NCI-H526 (cell line): Measurements from ENCODE around the gene KIAA0753.

Experiments used
- DNase-seq, 2 experiments: peaks; one replicate each; lab custom pipeline; 2025; lab: John Stamatoyannopoulos, UW

KIAA0753 gene

DNA sequence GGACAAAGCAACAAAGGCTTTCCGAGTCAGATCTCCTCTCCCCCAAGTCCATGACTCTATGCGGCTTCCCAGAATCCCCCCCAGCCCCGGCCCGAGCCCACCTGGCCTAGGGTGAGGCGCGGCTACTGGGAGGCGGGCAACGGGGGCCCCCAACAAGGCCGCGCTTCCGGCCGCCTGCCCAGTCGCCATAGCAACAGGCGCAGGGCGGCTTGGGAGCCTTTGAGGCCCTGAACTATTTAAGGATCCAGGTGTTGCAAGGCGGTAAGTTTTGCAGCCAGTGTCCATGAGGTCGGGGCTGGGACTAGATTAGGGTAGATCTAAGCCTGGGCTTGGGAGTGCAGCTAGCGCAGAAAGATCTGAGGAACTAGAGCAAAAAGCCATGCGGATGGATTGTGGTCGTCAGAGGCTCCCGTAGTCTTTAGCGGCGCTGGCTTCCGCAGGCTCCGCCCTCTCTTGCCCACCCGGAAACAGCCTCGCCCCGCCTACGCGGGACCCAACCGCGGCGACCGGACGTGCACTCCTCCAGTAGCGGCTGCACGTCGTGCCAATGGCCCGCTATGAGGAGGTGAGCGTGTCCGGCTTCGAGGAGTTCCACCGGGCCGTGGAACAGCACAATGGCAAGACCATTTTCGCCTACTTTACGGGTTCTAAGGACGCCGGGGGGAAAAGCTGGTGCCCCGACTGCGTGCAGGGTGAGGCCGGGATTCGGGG, at the start of gene KIAA0753, which contains the start of gene TXNDC17:
KIAA0753 (minus strand) TSS at position 176 of the 711 bp plus-strand sequence. CDS start 5,608 bp downstream, outside the sequence.
TXNDC17 (plus strand) TSS at position 525 of the 711 bp plus-strand sequence; CDS start at position 548, 23 bp downstream.
- peak; percentile 52 to 85 for DNase-seq

DNA sequence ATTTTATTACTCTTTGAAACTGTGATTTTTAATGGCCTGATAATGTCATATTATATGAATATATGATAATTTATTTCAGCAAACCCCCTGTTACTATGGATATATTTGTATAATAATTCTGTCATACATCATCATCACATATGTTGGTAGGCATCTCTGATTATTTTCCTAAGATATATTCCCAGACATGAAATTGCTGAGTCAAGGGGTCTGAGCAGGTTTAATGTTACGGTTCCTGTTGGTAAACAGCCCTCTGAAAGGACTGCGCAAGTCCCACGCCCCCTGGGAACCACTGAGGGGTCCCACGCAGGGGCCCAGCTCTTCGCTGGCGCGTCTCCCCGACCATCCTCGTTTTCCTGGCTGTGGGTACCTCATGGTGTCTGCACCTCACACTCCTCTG, 48.4 kb upstream of the KIAA0753 start:
- DNase-seq, result no peak

DNA sequence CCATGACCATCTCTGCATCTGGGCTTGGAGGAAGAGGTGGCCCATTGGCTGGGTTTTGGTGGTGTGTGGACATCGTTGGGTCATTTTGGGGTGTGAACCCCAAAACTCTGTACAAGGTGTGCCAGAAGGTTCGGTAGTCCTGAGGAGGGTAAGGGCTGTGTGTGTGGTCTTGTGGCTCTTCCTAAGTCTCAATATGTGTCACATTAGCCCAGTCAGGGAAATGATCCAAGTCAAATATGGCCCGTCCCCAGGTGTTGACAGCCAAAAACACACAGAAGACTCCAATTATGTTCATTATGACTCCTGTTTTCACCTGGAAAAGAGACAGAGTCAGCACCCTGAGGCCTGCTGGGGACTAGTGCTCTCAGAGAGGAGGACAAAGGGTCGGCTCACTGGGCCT, 45.5 kb upstream of the KIAA0753 start:
- no peak for DNase-seq

DNA sequence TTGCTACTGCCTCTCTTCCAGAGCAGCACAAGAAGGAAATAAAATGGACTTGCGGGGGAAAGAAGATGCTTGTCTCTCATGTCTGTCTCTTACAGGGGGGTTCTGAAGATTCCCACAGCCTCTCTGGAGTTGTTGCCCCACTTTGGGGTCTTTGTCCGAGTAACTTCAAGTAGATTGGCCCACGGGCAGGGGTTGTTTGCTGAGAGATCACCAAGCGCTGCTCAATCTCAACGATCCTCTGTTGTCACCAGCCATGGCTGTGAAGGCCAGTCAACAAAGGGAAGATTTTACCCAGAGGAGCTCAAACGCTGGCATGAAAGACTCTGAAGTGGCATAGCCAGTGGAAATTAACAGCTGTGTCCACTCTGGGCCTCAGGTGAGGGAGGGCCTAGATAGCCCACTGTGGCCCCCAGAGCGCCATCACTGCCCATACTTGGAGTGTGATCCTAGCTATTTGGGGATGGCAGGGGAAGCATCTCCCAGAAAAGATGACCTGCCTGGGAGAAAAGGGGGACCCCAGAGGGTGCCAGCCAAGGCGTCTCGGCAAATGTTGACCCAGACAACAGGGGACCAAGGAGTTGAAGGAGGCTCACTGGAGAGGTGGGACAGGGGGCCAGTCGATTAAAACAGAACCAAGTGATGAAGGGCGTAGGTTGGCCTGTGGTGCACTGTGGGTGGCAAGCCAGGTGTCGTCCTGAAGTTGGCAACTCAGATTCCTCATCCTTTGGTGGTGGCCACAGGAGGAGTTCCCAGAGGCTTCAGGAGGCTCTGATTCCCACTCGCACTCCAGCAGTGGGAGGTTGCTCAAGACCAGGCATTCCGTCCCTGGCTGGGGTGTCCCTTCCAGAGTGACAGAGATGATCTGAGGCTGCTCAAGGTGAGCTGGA, 44.6 kb upstream of the KIAA0753 start:
- DNase-seq, result no peak

DNA sequence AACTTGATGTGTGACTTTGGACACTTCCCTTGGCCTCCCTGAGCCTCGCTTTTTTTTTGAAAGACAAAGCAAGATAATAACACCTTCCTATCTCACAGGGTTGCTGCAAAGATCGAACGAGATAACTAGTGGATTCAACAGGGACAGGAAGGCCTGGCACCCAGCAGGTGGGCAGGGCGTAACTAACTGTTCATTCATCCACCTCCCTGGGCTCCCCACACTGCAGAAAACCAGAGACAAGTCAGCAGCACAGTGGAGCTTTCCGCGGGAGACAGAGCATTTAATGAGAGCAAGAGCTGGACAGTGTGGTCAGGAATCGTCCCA, 43.9 kb upstream of the KIAA0753 start:
- DNase-seq, result no peak

DNA sequence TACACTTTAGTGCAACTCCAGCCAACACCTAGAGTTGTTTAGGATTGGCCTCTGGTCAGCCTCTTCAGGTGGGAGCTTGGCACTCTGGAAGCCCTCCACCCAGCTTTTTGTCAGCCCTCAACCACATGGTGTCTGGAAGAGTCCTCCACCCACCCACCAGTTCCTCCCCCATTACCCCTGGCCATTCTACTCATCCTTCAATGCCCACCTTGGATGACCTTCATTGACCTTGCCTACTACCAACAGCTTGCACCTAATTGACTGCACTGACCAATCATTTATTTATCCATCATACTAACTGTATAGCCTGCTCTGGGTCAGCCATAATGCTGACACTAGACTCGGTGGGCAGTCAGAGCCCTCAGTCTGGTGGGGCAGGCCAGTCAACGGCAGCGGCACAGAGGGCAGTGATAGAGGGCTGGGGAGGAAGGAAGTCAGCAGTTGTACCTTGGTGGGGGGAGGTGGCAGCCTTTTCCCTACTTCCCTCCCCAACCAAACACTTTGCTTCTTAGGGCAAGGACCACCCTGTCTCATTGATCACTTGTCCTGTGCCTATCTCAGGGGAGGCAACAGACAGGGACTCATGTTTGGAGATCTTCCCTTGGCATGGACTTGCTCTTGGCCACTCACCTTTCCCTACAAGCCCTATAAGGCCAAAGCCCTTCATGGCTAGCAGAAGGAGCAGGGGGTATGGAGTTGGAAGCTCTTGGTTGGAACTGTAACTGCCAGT, 43.4 kb upstream of the KIAA0753 start:
- DNase-seq, result no peak

DNA sequence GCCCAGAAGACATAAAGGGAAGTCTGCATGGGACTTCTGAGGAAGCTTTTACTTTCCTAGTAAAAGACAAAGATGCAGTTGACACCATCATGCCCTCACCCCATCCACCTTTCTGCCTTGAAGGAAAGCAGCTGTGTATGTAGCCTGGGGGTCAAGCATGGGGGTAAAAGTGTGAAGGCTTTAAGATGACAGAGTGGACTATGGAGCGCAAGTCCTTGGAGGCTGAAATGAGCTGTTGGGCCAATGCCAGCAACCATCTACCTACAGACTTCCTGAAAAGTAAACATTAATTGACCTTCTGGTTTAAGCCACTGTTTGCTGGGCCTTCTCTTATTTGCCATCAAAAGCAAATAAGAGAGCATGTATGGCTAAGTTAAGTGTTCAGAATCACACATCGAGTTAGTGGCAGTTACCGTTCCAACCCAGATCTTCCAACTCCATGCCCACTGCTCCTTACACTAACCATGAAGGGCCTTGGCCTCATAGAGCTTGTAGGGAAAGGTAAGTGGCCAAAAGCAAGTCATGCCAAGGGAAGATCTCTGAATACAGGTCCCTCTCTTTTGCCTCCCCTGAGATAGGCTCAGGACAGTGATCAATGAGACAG, 42.7 kb upstream of the KIAA0753 start:
- no peak for DNase-seq

DNA sequence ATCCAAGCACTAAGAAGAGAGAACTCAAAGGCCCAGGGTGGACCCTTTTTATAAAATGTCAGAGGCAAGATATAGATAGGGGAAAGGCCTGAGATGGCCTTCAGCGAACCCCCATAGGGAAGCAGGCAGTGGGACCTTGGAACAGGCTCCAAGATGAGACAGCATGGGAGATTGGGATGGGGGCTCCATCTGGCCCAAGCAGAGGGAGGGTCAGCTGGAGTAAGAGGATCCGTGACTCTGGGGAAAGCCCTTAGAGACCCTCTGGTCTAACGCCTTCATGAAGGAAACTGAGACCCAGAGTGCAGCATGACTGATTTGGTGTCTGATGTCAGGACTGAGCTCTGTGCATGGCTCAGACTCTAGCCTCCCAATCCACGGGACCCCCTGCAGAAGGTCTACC, 41.8 kb upstream of the KIAA0753 start:
- no peak for DNase-seq

DNA sequence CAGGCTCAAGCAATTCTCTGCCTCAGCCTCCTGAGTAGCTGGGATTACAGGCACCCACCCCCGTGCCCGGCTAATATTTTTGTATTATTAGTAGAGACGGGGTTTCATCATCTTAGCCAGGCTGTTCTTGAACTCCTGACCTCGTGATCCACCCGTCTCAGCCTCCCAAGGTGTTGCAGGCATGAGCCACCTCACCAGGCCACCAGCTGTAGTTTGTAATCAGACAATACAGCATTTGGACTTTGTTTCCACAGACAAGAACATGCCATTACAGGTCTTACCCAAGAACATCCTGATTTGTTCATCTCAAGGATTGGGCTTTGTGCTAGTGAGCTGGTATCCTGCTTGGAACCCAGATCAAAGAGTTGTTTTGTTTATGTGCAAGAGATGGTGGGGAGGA, 41.2 kb upstream of the KIAA0753 start:
- DNase-seq, result no peak

DNA sequence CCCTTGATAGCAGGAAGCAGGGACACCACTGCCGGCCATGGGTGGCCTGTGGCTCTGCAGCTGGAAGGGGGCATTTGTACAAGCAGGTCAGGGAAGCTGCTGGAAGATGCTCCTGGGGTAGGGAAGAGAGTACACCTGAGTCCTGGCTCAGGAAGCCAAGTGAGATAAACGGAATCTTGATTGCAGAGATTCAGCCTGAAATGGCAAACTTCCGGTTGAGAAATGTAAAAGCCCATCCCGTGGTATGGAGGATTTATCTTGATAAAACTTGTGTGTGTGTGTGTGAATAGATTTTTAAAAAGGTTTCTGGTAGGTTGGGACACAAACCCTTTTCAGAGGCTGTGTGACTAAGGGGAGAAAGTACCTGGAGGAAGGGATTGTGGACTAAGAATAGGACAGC, 40.7 kb upstream of the KIAA0753 start:
- DNase-seq, result no peak

DNA sequence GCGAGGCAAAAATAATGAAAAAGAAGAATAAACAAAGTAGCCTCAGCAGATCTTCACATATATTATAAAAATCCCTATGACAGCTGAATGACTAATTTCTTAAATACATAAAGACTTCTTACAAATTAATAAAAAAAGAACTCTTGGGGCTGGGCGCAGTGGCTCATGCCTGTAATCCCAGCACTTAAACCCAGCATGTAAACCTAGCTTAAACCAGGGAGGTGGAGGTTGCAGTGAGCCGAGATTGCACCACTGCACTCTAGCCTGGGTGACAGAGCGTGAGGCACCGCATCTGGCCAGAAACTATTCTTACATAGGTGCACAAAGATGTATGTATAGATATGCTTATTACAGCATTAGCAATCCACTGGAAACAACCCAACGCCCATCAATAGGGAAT, 38.7 kb upstream of the KIAA0753 start:
- no peak for DNase-seq

DNA sequence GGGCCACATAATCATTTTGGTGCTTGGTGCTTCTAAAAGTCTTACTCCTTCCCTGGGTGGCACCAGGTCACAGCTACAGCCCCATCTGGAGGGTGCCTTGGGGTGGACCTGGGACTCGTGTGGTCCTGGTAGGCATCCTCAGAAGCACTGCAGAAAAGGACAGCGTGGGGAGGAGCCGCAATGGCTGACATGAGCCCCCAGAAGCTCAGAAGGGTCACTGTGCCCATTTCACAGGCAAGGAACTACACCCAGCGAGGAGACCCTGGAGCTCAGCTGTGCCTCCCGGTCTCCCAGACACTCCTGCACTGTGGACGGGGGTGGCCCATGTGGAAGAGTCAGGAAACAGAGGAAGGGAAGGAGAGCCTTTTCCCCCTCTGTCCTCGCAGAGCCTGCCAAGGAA, 37.4 kb upstream of the KIAA0753 start:
- DNase-seq, result no peak

DNA sequence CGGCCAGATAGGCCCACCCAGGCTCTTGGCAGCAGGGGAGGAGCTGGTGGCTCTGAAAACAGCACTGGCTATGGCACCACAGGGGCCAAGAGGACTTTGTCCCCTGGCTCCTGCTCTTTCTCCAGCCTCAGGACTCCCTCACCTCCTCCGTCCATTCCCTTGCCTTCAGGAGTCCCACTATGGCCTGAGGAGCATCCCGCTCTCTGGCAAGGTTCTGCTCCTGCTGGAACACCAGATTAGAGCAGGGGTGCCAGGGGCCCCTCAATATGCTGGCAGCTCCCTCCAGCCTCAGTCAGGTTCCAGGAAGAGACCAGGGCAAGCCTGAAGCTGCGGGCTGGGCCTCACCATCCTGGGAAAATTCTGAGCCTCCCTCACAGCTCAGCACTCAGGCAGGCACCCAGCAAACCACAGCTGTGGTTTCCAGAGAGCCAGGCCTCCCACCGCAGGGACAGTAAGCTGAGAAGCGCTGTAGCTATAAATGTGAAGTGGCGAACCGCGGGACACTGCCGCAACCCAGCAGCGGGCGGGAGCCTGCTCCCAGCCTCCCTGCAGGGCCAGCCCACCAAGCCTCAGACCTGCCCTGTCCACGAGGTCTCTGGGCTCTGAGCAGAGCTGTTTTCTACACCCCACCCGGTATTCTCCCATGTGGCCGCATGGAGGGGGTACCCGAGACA, 36.8 kb upstream of the KIAA0753 start:
- peak in 1 of 2 experiments; percentile 6 for DNase-seq

DNA sequence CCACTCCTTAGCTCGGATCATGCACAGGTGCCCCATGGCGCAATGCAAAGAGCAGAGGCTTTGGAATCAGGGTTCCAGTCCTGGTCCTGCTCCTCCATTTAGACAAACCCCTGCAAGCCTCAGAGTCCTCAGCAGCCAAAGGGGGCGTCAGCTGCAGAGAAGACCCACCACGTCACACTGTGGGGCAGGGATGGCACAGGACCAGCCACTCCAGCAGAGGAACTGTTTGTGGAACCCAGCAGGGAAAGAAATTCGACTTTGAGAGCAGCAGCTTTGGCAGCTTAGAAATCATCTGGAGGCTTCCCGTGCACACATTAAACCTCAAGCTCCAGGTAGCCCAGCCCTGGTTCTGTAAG, 36.3 kb upstream of the KIAA0753 start:
- DNase-seq, result no peak

DNA sequence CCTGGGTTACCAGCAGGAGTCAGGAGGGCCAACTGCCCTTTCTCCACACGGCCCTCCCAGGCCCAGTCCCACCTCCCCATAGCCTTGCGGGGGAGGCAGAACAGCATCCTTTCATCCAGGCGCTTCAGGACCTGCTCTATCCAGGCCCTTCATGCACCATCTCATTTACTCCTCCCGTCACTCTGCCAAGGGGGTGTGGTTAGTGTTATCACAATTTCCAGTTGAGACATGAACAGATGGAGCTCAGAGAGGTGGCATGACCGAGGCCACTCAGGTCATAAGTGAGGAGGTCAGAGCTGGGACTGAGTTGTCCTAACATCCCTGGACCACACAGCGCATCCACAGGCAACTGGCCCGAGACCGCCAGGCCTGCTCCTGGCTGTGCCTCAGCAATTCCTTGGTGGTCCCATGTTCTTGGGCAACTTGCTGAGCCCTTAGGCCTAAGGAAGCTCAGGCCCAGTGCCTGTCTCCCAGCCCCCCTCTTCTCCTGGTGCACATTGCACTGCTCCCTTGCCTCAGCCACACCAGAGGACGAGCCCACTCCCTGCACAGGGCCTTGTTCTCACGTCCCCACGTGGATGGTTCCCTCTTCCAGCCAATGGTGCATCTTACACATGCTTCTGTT, 34.8 kb upstream of the KIAA0753 start:
- no peak for DNase-seq

DNA sequence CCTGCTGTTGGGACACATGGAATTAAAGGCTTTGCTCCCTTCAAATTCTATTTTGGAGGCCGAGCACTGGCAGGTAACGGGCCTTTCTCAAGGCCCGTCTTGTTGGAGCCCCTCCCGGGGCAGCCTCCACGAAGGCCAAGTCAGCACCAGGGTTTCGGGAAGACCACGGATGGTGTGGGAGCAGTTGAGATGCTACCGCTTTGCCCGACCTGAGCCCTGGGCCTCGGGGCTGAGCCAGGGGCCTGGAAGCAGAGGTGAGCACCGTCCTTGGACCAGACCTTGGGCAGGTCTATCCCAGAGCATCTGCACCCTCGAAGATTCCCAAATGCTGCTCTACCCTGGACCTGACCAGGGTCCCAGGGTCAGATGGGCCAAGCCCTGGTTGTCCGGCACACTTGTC, 34.1 kb upstream of the KIAA0753 start:
- no peak for DNase-seq

DNA sequence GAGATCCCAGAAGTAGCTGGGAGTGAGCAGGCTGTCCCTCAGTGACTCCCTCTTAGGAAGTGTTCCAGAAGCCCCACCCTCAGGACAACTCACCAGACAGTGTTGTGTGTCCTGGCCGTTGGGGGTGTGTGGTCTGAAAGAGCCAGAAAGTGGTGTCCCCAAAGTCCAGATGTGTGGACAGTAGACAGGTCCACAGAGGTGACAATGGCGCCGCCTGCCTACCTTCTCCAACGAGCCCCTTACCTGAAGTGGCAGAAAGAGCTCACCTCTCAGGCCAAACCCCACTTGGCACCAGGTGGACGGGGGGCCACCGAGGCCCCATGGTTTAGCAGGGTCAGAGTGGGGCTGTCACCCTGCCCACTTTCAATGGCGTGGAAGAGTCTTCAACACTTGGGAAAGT, 30.9 kb upstream of the KIAA0753 start:
- no peak for DNase-seq

DNA sequence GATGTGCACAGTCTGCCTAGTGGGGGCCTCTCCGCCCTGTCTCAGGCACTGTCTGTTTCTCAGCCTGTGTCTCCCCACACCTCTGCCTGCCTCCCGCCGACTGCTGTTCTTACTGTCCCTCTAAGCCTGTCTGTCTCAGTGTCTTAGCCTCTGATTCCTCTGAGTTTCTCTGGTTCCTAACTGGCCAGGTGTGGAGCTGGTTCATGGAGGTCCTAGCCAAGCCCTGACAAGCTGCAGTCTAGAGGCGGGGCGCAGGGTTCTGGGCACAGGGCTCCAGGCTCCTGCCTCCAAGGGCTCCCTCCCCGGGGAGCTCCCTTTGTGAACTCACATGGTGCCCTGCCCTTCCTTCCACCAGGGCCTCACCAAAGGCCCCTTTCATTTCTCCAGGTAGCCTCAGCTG, 30.5 kb upstream of the KIAA0753 start:
- DNase-seq, result no peak

DNA sequence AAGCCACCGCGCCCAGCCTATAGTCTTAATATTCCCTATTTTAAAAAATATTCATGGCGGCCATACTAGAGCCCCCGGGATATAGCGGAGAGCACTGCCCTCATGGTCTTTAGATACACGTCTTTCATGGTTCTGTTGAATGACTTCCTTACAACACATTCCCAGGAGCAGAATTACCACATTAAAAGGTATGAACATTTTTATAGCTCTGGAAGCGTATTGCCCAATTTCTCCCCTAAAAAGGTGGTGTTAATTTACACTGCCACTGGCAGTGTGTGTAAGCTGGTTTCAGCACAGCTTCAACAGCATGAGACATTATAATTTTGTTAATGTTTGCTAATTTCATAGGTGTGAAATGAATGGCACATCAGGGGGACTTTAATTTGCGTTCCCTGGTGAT, 30.1 kb upstream of the KIAA0753 start:
- DNase-seq, result no peak

DNA sequence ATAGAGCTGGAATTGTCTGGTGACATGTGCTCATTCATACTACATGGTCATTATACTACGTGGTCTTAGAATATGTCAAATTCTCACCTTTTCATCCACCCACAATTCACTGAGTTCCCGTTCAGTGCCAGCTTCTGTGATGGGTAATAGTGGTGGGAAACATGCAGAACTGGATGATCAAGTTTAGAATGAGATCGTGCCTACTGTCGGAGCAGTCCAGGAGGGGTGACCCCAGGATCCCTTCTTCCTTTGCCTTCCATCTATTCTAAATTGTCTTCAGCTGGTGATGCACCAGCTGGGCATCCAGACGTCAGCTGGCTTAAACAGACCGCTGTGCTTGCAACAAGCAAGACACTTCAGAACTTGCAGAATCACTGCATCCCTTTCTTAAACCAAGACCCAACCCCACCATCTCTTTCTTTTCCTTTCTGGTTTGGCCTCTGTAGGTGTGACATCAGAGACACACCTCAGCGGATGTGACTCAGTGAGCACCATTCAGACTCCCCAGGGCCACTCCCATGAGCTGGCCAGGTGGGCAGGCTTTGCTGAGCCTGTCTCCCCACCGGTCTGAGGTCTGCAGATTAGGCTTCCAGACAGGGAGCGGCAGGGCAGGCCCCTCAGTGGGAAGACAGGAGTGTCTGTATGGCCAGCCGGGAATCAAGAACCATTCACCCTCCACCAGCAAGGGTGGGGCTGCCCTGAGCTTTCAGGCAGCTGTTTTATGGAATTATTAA, 29.1 kb upstream of the KIAA0753 start:
- no peak for DNase-seq
